Adrenal gland (tissue), 12 donors: ENCODE data around the gene CHKA. TPM values are rescaled to one million over a fixed set of nuclear protein-coding genes. Genes with fewer than 3 reads are reported as not detected.

Experiments used
- DNase-seq, 7 donors: peaks; one replicate each; pipeline ENCODE4 v3.0.0-alpha.2; 2019 to 2020
- H3K27ac ChIP-seq, 5 donors: fragments of 200-600 bp; sonication (generic) in 4 of 5; 1 replicate in 3 of 5; 2 replicates in 2 of 5; pipeline versions ENCODE4 v1.5.1 to v1.8.0; 2016 to 2020; ENCODE audit warnings: mild to moderate bottlenecking in 1 of 5
- H3K27me3 ChIP-seq: fragments of 200-600 bp; 2 replicates; pipeline ENCODE4 v1.8.0; 2021
- H3K36me3 ChIP-seq, 2 donors: fragments of 200-600 bp; replicated peaks in 1 of 2; 1 replicate in 1 of 2; 2 replicates in 1 of 2; pipeline versions ENCODE4 v1.5.1 to v1.8.0; 2018 to 2022
- H3K4me1 ChIP-seq, 2 donors: fragments of 200-600 bp; replicated peaks in 1 of 2; 1 replicate in 1 of 2; 2 replicates in 1 of 2; pipeline versions ENCODE4 v1.5.1 to v1.8.0; 2018 to 2021
- H3K4me3 ChIP-seq, 4 donors: fragments of 200-600 bp; sonication (generic) in 3 of 4; one replicate each; pipeline ENCODE4 v1.5.1; 2016 to 2018
- H3K9me3 ChIP-seq, 3 donors: fragments of 200-600 bp; sonication (generic) in 1 of 3; replicated peaks in 1 of 3; 1 replicate in 2 of 3; 2 replicates in 1 of 3; pipeline versions ENCODE4 v1.5.1 to v1.8.0; 2016 to 2021
- POLR2A ChIP-seq, 2 donors: fragments of 450-650 bp; IDR thresholded peaks; one replicate each; pipeline ENCODE4 v1.6.1; 2017; ENCODE audit warnings: antibody characterized with exemption in 2 of 2, mild to moderate bottlenecking in 2 of 2, moderate library complexity in 1 of 2
- WGBS, 4 donors: extraction: QIAGEN DNeasy Blood & Tissue Kit in 2 of 4; methylation state at CpG; one replicate each; pipeline versions ENCODE4 v1.1.5 to v1.1.7; 2013 to 2017; 5-methylcytosine and 5-hydroxymethylcytosine counted together
- intact Hi-C, 2 donors: fragments of 100-400 bp; cut with DNase I; formaldehyde crosslinking; loops; one replicate each; pipeline versions ENCODE4 v1.14.1 to v1.15.0; 2022 to 2023
- microRNA-seq, 3 donors: library from miRNA; unstranded; fragments of <30 nt; microRNA quantifications; one replicate each; pipeline ENCODE4, GENCODE V29; 2017 to 2020
- polyA plus RNA-seq, 3 donors: library from polyadenylated mRNA; stranded (reverse); fragments of 200-250 nt in 2 of 3; fragments of 350-450 nt in 1 of 3; fragmentation: Illumina TruSeq in 1 of 3; extraction: RNeasy Lipid Tissue Mini Kit (QIAGEN cat#74804) in 1 of 3; gene quantifications; one replicate each; pipeline ENCODE4 v1.2.3, GENCODE V29; 2013 to 2014
- small RNA-seq, 2 donors: library from RNA; depleted of rRNA; stranded (forward); fragments of <200 nt; gene quantifications; one replicate each; pipeline ENCODE3, GENCODE V24; 2016
- total RNA-seq, 9 donors: library from RNA; depleted of rRNA in 4 of 9; stranded (reverse); fragments of >200 nt in 4 of 9; fragments of 120-200 nt in 1 of 9; fragmentation: NEBNext Ultra II Directional in 1 of 9; extraction: Animal tissue kit (Norgen Biotek cat#: 25700) in 1 of 9; gene quantifications; one replicate each; pipeline versions ENCODE4 v1.1.0 to v1.2.4, GENCODE V29; 2013 to 2023
- TF ChIP-seq, protein P1 (sequence below), 6 experiments: fragments of 450-650 bp in 4 of 6; fragments of 200-600 bp in 2 of 6; sonication (generic) in 1 of 6; IDR thresholded peaks; 1 replicate in 5 of 6; 2 replicates in 1 of 6; pipeline versions ENCODE4 v1.5.1 to v1.8.0; 2016 to 2021; ENCODE audit warnings: antibody characterized with exemption in 6 of 6, mild to moderate bottlenecking in 2 of 6, moderate library complexity in 1 of 6
- donor health status: healthy with polysubstance abuse.
- donor health status: Bipolar disorder and iron deficiency.
- donor health status: DM: yes; HTN: yes; CAD: no.
- donor health status: DM: no; HTN: no; CAD: no.
- donor health status: DM: no; HTN: no; CAD: no.
- donor health status: DM: yes; HTN: yes; CAD: no.

Gene CHKA
- total and polyA plus RNA-seq, 12 donors, result 26.6 to 105 (median 54.6) TPM

DNA sequence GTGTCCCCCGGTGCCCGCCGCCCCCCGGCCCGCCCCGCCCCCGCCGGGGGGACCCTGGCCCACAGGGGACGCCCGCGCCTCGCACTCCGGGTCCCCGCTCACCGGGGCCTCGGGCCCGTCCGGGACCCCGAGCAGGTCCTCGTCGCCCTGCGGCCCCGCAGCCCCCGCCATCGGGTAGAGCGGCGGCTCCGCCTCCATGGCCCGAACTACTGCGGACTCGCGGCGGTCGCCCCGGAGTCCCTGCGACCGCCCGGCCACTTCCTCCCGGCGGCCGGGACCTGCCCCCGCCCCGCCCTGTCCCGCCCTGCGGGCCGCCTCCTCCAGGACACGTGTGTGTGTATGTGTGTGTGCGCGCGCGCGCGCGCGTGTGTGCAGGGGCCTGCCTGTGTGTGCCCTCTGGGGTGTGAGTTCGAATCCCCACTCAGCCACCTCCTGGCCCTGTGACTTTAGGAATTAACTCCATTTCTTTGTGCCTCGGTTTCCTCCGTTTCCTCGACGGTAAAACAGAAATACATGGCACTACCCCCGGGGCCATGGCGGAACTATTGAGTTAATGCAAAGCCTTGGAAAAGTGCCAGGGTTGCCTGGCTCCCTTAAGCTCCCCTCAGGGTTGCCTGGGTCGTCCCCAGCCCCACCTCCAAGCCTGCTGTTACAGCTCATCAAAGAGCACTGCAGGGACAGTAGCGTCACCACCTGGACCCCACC is 117.2 kb downstream of the CHKA start, which contains the start of gene UNC93B1:
Gene UNC93B1, minus strand, starts transcription at position 252 of the 705 bp plus-strand sequence. Its CDS starts 54 bp downstream, at position 198.
- peak; percentile 89 to 94 (median 92) for DNase-seq
- TF ChIP-seq POLR2A (IDR thresholded peaks at IDR 0.05), result peak in 1 of 2 donors; percentile 64
- TF ChIP-seq, protein P1, sequence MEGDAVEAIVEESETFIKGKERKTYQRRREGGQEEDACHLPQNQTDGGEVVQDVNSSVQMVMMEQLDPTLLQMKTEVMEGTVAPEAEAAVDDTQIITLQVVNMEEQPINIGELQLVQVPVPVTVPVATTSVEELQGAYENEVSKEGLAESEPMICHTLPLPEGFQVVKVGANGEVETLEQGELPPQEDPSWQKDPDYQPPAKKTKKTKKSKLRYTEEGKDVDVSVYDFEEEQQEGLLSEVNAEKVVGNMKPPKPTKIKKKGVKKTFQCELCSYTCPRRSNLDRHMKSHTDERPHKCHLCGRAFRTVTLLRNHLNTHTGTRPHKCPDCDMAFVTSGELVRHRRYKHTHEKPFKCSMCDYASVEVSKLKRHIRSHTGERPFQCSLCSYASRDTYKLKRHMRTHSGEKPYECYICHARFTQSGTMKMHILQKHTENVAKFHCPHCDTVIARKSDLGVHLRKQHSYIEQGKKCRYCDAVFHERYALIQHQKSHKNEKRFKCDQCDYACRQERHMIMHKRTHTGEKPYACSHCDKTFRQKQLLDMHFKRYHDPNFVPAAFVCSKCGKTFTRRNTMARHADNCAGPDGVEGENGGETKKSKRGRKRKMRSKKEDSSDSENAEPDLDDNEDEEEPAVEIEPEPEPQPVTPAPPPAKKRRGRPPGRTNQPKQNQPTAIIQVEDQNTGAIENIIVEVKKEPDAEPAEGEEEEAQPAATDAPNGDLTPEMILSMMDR (IDR thresholded peaks at IDR 0.05), result no peak
- Histone ChIP-seq H3K36me3 (no peaks in the 10 kb centered on the region), H3K4me3 (peak within 1 kb of the TSS; percentile 40 to 92 (median 64)), H3K27ac (peak within 1 kb of the TSS in 3 of 5 donors; percentile 64 to 92 (median 68)), H3K27me3 (no peaks in the 10 kb centered on the region), H3K4me1 (peaks cover under 1 to 12% of the 10 kb centered on the region in 2 donors), H3K9me3 (no peaks in the 10 kb centered on the region)
- WGBS, 4 donors, result 0 to 5% (median 4%) methylated on average over 4 to 64 of the region's 64 CpGs
- intact Hi-C loops, result no loop called here

DNA sequence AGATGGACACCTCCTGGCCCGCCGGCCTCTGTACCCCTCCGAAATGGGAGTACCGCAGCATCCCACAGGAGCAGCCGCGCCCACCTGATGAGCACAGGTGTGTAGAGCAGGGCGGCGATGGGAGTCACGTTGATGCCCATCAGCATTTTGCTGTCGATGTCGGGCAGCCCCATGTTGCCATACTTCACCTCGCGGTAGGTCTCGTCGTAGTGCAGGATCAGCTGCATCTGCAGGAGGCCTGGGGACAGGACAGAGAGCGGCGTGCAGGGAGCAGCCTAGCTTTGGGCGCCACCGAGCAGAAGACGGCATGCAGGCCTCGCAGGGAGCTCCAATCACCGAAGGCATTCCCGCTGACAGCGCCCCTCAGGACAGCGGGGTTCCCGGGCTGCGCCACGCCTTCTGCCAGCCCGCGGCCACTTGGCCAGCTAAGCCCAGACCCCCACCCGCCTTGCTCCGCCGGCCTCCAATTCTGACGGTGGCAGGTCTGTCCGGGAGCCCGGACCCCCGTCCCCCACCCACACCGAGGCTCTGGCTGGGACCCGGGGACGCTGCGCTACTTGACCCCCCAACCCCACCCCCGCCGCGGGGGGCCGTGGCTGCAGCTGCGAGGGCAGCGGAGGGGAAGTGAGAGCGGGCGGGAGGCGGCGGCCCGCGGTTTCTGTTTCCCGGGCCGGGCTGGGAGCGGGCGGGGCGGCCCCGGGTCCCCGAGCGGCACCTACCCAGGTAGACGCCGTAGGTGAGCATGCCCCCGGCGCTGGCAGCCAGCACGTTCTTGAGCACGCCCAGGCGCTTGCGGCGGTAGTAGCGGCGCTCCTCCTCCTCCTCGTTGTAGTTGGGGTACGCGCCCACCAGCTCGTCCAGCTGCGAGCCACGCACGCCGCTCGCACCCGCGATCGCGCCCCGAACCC is 118.0 kb downstream of the CHKA start:
- peak in 6 of 7 donors; percentile 25 to 65 (median 48) for DNase-seq
- H3K36me3 ChIP-seq, result no peaks in the 10 kb centered on the region
- intact Hi-C loops, result no loop called here
- H3K27me3 ChIP-seq, result no peaks in the 10 kb centered on the region
- peak overlapping the region; percentile 40 to 92 (median 64) for H3K4me3 ChIP-seq
- no peaks in the 10 kb centered on the region for H3K9me3 ChIP-seq
- TF ChIP-seq POLR2A (IDR thresholded peaks at IDR 0.05), result no peak
- TF ChIP-seq, protein P1 (IDR thresholded peaks at IDR 0.05), result no peak
- WGBS, 4 donors, result 15 to 70% (median 27%) methylated on average over 11 to 86 of the region's 86 CpGs
- peak overlapping the region in 3 of 5 donors; percentile 64 to 92 (median 68) for H3K27ac ChIP-seq
- peaks cover 0 to 6% of the 10 kb centered on the region in 2 donors for H3K4me1 ChIP-seq

Small RNAs within 50 kb of the gene (microRNA-seq; reads per million reads assigned to microRNA genes)
- gene MIR4691 (0 to 1.1 (median 0) reads per million in 3 donors), gene MIR6753 (0.28 to 0.76 (median 0.45) reads per million in 3 donors), gene MIR7113 (1.3 to 3.4 (median 1.7) reads per million in 3 donors)

Small RNAs within 50 kb of the gene (small RNA-seq; reads per million reads assigned to genes)
- gene MIR6753, result 0 to 0.08 reads per million in 2 donors

Other genes starting within 250 kb of the CHKA start
- 10 to 100 TPM in 8 of 9 donors, 1 to 10 TPM in 1; 4.3 to 81.2 (median 59.6) TPM for gene UNC93B1, start 117.3 kb downstream of the CHKA start, total RNA-seq
- 10 to 100 TPM; 10.3 to 57.7 (median 57.0) TPM for gene UNC93B1, start 117.3 kb downstream of the CHKA start, polyA plus RNA-seq
- gene ALDH3B1, start 111.1 kb downstream of the CHKA start, total RNA-seq, result 10 to 100 TPM in 8 of 9 donors, under 1 TPM in 1; 0.72 to 70.3 (median 55.0) TPM
- 10 to 100 TPM; 24.4 to 35.4 (median 26.9) TPM for gene ALDH3B1, start 111.1 kb downstream of the CHKA start, polyA plus RNA-seq
- 1,000 to 10,000 TPM in 1 of 9 donors, 100 to 1,000 TPM in 8; 346 to 1,037 (median 479) TPM for gene NDUFS8, start 90.7 kb downstream of the CHKA start, total RNA-seq
- 100 to 1,000 TPM; 199 to 814 (median 571) TPM for gene NDUFS8, start 90.7 kb downstream of the CHKA start, polyA plus RNA-seq
- 100 to 1,000 TPM in 8 of 9 donors, 10 to 100 TPM in 1; 57.0 to 384 (median 257) TPM for gene TCIRG1, start 82.4 kb downstream of the CHKA start, total RNA-seq
- 1,000 to 10,000 TPM in 1 of 3 donors, 100 to 1,000 TPM in 1, 10 to 100 TPM in 1; 28.4 to 1,150 (median 823) TPM for gene TCIRG1, start 82.4 kb downstream of the CHKA start, polyA plus RNA-seq
- 100 to 1,000 TPM in 1 of 9 donors, 10 to 100 TPM in 8; 22.6 to 121 (median 39.7) TPM for gene KMT5B, start 91.9 kb upstream of the CHKA start, total RNA-seq
- gene KMT5B, start 91.9 kb upstream of the CHKA start, polyA plus RNA-seq, result 10 to 100 TPM; 23.3 to 45.1 (median 30.2) TPM
- gene C11orf24, start 150.6 kb upstream of the CHKA start, total RNA-seq, result 10 to 100 TPM in 8 of 9 donors, 1 to 10 TPM in 1; 8.8 to 41.2 (median 26.3) TPM
- gene C11orf24, start 150.6 kb upstream of the CHKA start, polyA plus RNA-seq, result 10 to 100 TPM; 23.4 to 46.5 (median 27.3) TPM
- gene LRP5, start 191.2 kb upstream of the CHKA start, total RNA-seq, result 100 to 1,000 TPM in 1 of 9 donors, 10 to 100 TPM in 8; 10.7 to 277 (median 72.1) TPM
- gene LRP5, start 191.2 kb upstream of the CHKA start, polyA plus RNA-seq, result 100 to 1,000 TPM in 2 of 3 donors, 10 to 100 TPM in 1; 14.2 to 104 (median 104) TPM